HuH-7 (cell line): ENCODE data around the gene PPP6R3.
"Not testable (repeated sequence)": the region's sequence is repeated elsewhere in the genome, so short reads cannot be mapped to it uniquely, and the experiment has no call there.

ENCODE experiments used
- DNase-seq: peaks from one replicate; pipeline ENCODE4 v3.0.0; 2011; ENCODE audit warnings: low spot score

The PPP6R3 gene

GRCh38 chr11:68436162-68436888, 24.2 kb upstream of the PPP6R3 start:
- DNase-seq = no peak

- no peak for DNase-seq
Observed at GRCh38 chr11:68436985-68437926, 23.3 kb upstream of the PPP6R3 start.

GRCh38 chr11:68437927-68438657, 22.5 kb upstream of the PPP6R3 start:
- DNase-seq = no peak

GRCh38 chr11:68438658-68439259, 21.8 kb upstream of the PPP6R3 start:
- no peak for DNase-seq

- DNase-seq = no peak
Observed at GRCh38 chr11:68439355-68440065, 21.0 kb upstream of the PPP6R3 start.

GRCh38 chr11:68440224-68440623, 20.3 kb upstream of the PPP6R3 start:
- DNase-seq = no peak

GRCh38 chr11:68441466-68442230, 18.9 kb upstream of the PPP6R3 start:
- DNase-seq = no peak

GRCh38 chr11:68442433-68442832, 18.1 kb upstream of the PPP6R3 start:
- DNase-seq = no peak

- no peak for DNase-seq
Observed at GRCh38 chr11:68444566-68444965, 16.0 kb upstream of the PPP6R3 start.

- no peak for DNase-seq
Observed at GRCh38 chr11:68445531-68446035, 15.0 kb upstream of the PPP6R3 start.

GRCh38 chr11:68446046-68446725, 14.4 kb upstream of the PPP6R3 start:
- DNase-seq = no peak

- DNase-seq = peak; percentile 100
Observed at GRCh38 chr11:68447015-68447801, 13.3 kb upstream of the PPP6R3 start.

- not testable (repeated sequence) for DNase-seq
Observed at GRCh38 chr11:68447914-68448313, 12.6 kb upstream of the PPP6R3 start.

GRCh38 chr11:68448604-68449011, 11.9 kb upstream of the PPP6R3 start:
- no peak for DNase-seq

GRCh38 chr11:68449951-68450350, 10.6 kb upstream of the PPP6R3 start:
- no peak for DNase-seq

GRCh38 chr11:68450711-68451110, 9.8 kb upstream of the PPP6R3 start:
- DNase-seq = no peak

GRCh38 chr11:68454767-68455166, 5.8 kb upstream of the PPP6R3 start:
- DNase-seq = no peak

GRCh38 chr11:68455485-68455884, 5.1 kb upstream of the PPP6R3 start:
- no peak for DNase-seq
